Panc1 (cell line): ENCODE measurements around the gene WDR31.

Experiments used
- TF ChIP-seq, protein P1 (sequence below): fragments of 450-650 bp; IDR thresholded peaks from 2 replicates; pipeline ENCODE4 v1.5.1; 2017; ENCODE audit warnings: mild to moderate bottlenecking
- TF ChIP-seq, protein P2 (sequence below), 2 experiments: IDR thresholded peaks; 2 replicates each; pipeline ENCODE4 v1.6.1; 2011 to 2012; ENCODE audit warnings: low read depth in 2 of 2, control low read depth in 1 of 2, low read length in 1 of 2, mild to moderate bottlenecking in 1 of 2, moderate library complexity in 1 of 2; ENCODE audit not compliant: insufficient read depth in 1 of 2

DNA sequence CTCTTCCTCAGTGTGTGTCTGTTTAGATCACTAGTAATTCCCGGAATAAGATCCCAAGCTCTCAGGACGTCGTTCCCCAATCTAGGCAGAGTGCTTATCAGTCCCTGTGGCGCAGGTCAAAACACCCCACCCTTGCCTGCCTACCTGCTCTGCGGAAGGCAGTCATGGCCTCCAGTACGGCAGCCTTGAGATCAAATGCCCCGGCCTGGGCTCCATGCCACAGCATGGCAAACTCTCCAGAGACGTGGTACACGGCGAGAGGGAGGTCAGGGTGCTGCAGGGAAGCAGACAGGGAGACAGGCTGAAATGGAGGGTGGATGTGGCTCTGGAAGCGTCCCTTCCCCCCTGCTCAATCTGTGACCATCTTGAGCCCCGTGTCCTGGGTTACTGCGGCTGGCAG lies 48.8 kb upstream of the WDR31 start:
- TF ChIP-seq, protein P1, sequence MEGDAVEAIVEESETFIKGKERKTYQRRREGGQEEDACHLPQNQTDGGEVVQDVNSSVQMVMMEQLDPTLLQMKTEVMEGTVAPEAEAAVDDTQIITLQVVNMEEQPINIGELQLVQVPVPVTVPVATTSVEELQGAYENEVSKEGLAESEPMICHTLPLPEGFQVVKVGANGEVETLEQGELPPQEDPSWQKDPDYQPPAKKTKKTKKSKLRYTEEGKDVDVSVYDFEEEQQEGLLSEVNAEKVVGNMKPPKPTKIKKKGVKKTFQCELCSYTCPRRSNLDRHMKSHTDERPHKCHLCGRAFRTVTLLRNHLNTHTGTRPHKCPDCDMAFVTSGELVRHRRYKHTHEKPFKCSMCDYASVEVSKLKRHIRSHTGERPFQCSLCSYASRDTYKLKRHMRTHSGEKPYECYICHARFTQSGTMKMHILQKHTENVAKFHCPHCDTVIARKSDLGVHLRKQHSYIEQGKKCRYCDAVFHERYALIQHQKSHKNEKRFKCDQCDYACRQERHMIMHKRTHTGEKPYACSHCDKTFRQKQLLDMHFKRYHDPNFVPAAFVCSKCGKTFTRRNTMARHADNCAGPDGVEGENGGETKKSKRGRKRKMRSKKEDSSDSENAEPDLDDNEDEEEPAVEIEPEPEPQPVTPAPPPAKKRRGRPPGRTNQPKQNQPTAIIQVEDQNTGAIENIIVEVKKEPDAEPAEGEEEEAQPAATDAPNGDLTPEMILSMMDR = no peak
- TF ChIP-seq, protein P2, sequence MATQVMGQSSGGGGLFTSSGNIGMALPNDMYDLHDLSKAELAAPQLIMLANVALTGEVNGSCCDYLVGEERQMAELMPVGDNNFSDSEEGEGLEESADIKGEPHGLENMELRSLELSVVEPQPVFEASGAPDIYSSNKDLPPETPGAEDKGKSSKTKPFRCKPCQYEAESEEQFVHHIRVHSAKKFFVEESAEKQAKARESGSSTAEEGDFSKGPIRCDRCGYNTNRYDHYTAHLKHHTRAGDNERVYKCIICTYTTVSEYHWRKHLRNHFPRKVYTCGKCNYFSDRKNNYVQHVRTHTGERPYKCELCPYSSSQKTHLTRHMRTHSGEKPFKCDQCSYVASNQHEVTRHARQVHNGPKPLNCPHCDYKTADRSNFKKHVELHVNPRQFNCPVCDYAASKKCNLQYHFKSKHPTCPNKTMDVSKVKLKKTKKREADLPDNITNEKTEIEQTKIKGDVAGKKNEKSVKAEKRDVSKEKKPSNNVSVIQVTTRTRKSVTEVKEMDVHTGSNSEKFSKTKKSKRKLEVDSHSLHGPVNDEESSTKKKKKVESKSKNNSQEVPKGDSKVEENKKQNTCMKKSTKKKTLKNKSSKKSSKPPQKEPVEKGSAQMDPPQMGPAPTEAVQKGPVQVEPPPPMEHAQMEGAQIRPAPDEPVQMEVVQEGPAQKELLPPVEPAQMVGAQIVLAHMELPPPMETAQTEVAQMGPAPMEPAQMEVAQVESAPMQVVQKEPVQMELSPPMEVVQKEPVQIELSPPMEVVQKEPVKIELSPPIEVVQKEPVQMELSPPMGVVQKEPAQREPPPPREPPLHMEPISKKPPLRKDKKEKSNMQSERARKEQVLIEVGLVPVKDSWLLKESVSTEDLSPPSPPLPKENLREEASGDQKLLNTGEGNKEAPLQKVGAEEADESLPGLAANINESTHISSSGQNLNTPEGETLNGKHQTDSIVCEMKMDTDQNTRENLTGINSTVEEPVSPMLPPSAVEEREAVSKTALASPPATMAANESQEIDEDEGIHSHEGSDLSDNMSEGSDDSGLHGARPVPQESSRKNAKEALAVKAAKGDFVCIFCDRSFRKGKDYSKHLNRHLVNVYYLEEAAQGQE (IDR thresholded peaks at IDR 0.05; ENCODE audit: insufficient read depth in 1 of 2, low read depth in 2 of 2, low read length in 1 of 2) = no peak
